ENCODE results near the gene LIMK1. TPM values are rescaled to one million over a fixed set of nuclear protein-coding genes. Genes with fewer than 3 reads are reported as not detected.

LIMK1 gene
- total RNA-seq, 2 experiments from 2014 or later, result 7.8 to 8.2 TPM

GRCh38 chr7:74143383-74143782 is 59.8 kb downstream of the LIMK1 start:
- ATAC-seq (ENCODE audit: poor library complexity) (no peak), DNase-seq (no peak)
- H3K4me1 ChIP-seq (ENCODE audit: insufficient read depth, low read length), result peaks cover 3% of the 10 kb centered on the region
- no peak overlapping the region for H3K4me3 ChIP-seq (ENCODE audit: low read length)
- H3K4me1 Mint-ChIP-seq (ENCODE audit: low read depth), result no peaks in the 10 kb centered on the region
- H3K36me3 Mint-ChIP-seq (ENCODE audit: low read depth), result no peaks in the 10 kb centered on the region
- no peak overlapping the region for H3K27ac Mint-ChIP-seq
- H3K9me3 ChIP-seq (ENCODE audit: control insufficient read depth in 1 of 2, insufficient read depth in 1 of 2, low read length in 2 of 2), result peaks cover 0 to 5% of the 10 kb centered on the region in 2 experiments
- CTCF ChIA-PET, result no interaction called here
- H3K36me3 ChIP-seq (ENCODE audit: insufficient read depth, low read length), result no peaks in the 10 kb centered on the region
- POLR2A ChIA-PET, result no interaction called here
- no peak overlapping the region for H3K4me3 Mint-ChIP-seq
- H3K27me3 ChIP-seq (ENCODE audit: control insufficient read depth in 1 of 2, insufficient read depth in 2 of 2, low read length in 2 of 2), result no peaks in the 10 kb centered on the region
- no peaks in the 10 kb centered on the region for H3K9me3 Mint-ChIP-seq
- peaks cover 3% of the 10 kb centered on the region for H3K27me3 Mint-ChIP-seq
- intact Hi-C loops (cut with DNase I, micrococcal nuclease), result no loop called here
- no peak overlapping the region for H3K27ac ChIP-seq (ENCODE audit: low read depth in 1 of 2, low read length in 2 of 2)
- TF ChIP-seq, protein P1, sequence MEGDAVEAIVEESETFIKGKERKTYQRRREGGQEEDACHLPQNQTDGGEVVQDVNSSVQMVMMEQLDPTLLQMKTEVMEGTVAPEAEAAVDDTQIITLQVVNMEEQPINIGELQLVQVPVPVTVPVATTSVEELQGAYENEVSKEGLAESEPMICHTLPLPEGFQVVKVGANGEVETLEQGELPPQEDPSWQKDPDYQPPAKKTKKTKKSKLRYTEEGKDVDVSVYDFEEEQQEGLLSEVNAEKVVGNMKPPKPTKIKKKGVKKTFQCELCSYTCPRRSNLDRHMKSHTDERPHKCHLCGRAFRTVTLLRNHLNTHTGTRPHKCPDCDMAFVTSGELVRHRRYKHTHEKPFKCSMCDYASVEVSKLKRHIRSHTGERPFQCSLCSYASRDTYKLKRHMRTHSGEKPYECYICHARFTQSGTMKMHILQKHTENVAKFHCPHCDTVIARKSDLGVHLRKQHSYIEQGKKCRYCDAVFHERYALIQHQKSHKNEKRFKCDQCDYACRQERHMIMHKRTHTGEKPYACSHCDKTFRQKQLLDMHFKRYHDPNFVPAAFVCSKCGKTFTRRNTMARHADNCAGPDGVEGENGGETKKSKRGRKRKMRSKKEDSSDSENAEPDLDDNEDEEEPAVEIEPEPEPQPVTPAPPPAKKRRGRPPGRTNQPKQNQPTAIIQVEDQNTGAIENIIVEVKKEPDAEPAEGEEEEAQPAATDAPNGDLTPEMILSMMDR (IDR thresholded peaks at IDR 0.05), result no peak

DNA sequence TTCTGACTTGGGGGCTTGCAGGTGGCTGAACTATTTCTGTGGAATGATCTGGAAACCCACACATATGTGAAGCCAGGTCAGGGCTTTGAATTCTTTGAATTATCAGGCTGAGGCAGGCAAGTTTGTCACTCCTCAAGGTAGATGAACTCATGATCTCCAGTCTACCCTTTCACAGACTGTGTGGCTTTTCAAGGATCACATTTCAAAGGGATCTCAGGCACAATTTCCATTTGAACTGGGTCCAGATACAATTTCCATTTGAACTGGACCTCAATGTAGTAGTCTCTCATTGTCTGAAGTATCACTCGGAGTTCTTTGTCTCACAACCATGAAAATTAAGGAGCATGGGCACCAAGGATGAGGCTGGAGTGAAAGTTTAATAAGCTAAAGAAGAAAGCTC is 64.9 kb downstream of the LIMK1 start:
- H3K4me1 Mint-ChIP-seq (ENCODE audit: low read depth), result no peaks in the 10 kb centered on the region
- H3K9me3 Mint-ChIP-seq, result no peaks in the 10 kb centered on the region
- peaks cover 3% of the 10 kb centered on the region for H3K27me3 Mint-ChIP-seq
- Histone ChIP-seq H3K4me1 (ENCODE audit: insufficient read depth, low read length) (no peaks in the 10 kb centered on the region), H3K4me3 (ENCODE audit: low read length) (no peak overlapping the region), H3K27ac (ENCODE audit: low read depth in 1 of 2, low read length in 2 of 2) (no peak overlapping the region), H3K27me3 (ENCODE audit: control insufficient read depth in 1 of 2, insufficient read depth in 2 of 2, low read length in 2 of 2) (no peaks in the 10 kb centered on the region), H3K36me3 (ENCODE audit: insufficient read depth, low read length) (no peaks in the 10 kb centered on the region), H3K9me3 (ENCODE audit: control insufficient read depth in 1 of 2, insufficient read depth in 1 of 2, low read length in 2 of 2) (peaks cover 0 to 5% of the 10 kb centered on the region in 2 experiments)
- no peak overlapping the region for H3K27ac Mint-ChIP-seq
- H3K36me3 Mint-ChIP-seq (ENCODE audit: low read depth), result no peaks in the 10 kb centered on the region
- ATAC-seq (ENCODE audit: poor library complexity), result no peak
- no peak for DNase-seq
- H3K4me3 Mint-ChIP-seq, result no peak overlapping the region
- POLR2A ChIA-PET, result no interaction called here
- TF ChIP-seq, protein P1 (IDR thresholded peaks at IDR 0.05), result no peak
- CTCF ChIA-PET, result interaction anchor here (0.9 kb wide), 1 partner anchor 252 kb away, joined by 3 read pairs; no protein-coding TSS in a partner anchor
- intact Hi-C loops (cut with DNase I, micrococcal nuclease), result no loop called here

DNA sequence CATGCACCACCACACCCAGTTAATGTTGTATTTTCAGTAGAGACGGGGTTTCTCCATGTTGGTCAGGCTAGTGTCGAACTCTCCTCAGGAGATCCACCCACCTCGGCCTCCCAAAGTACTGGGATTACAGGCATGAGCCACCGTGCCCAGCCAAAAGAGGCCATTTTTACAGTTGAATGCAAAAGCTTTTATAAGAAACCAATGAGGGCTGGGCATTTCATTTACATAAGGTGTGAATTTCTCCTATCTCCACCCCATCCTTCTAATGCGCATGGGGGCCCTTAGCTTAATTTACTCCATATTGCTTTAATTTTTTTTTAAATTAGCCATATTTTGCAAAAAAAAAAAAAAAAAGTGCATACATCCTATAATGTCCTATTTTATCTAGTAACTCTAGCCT is 65.5 kb downstream of the LIMK1 start:
- POLR2A ChIA-PET, result no interaction called here
- no peaks in the 10 kb centered on the region for H3K4me1 Mint-ChIP-seq (ENCODE audit: low read depth)
- H3K27ac ChIP-seq (ENCODE audit: low read depth in 1 of 2, low read length in 2 of 2), result no peak overlapping the region
- peaks cover 3% of the 10 kb centered on the region for H3K27me3 Mint-ChIP-seq
- TF ChIP-seq, protein P1 (IDR thresholded peaks at IDR 0.05), result no peak
- intact Hi-C loops (cut with DNase I, micrococcal nuclease), result no loop called here
- CTCF ChIA-PET, result interaction anchor here (0.9 kb wide), 1 partner anchor 252 kb away, joined by 3 read pairs; no protein-coding TSS in a partner anchor
- peaks cover 0 to 5% of the 10 kb centered on the region in 2 experiments for H3K9me3 ChIP-seq (ENCODE audit: control insufficient read depth in 1 of 2, insufficient read depth in 1 of 2, low read length in 2 of 2)
- no peaks in the 10 kb centered on the region for H3K36me3 ChIP-seq (ENCODE audit: insufficient read depth, low read length)
- H3K27me3 ChIP-seq (ENCODE audit: control insufficient read depth in 1 of 2, insufficient read depth in 2 of 2, low read length in 2 of 2), result no peaks in the 10 kb centered on the region
- H3K4me3 Mint-ChIP-seq, result no peak overlapping the region
- no peak for DNase-seq
- no peaks in the 10 kb centered on the region for H3K4me1 ChIP-seq (ENCODE audit: insufficient read depth, low read length)
- no peak overlapping the region for H3K27ac Mint-ChIP-seq
- no peaks in the 10 kb centered on the region for H3K36me3 Mint-ChIP-seq (ENCODE audit: low read depth)
- no peak overlapping the region for H3K4me3 ChIP-seq (ENCODE audit: low read length)
- H3K9me3 Mint-ChIP-seq, result no peaks in the 10 kb centered on the region
- no peak for ATAC-seq (ENCODE audit: poor library complexity)
